Measurements from ENCODE around the gene CD96.
"Not testable (repeated sequence)": the region's sequence is repeated elsewhere in the genome, so short reads cannot be mapped to it uniquely, and the experiment has no call there.

Gene CD96

GRCh38 chr3:111627092-111627491, 85.1 kb downstream of the CD96 start:
- DNase-seq (ENCODE audit: low read depth) = no peak

GRCh38 chr3:111629018-111629417, 87.0 kb downstream of the CD96 start:
- not testable (repeated sequence) for DNase-seq (ENCODE audit: low read depth)

DNA sequence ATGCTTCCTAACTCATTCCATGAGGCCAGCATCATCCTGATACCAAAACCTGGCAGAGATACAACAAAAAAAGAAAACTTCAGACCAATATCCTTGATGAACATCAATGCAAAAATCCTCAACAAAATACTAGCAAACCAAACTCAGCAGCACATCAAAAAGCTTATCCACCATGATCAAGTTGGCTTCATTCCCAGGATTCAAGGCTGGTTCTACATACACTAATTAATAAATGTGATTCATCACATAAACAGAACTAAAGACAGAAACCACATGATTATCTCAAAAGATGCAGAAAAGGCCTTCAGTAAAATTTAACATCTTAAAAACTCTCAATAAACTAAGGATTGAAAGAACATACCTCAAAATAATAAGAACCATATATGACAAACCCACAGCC, 88.6 kb downstream of the CD96 start:
- DNase-seq (ENCODE audit: low read depth) = not testable (repeated sequence)

GRCh38 chr3:111635403-111635802, 93.4 kb downstream of the CD96 start:
- no peak for DNase-seq (ENCODE audit: low read depth)

DNA sequence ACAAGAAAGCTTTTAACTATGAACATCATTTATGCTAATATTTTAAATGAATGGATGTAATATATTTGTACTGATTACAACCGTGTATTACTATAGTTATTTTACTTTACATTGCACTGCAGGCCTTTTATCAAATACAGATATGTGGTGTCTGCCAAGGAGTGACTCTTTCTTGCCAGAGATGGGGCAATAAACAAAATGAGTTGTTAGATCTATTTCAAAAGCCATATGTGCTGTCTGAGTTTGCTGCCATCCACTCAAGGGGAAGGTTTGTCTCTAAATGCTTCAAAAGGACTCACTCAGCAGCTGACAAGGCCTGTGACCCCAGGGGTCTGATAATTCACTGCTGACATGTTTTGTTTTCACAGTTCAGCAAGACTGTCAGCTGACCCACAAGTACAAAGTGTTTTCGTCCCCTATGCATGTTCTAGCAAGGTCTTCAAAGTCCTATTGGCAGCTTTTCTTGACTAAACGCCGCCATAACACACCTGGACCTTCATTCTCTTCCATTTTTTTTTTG, 94.4 kb downstream of the CD96 start:
- DNase-seq (ENCODE audit: low read depth) = no peak

GRCh38 chr3:111639316-111639715, 97.3 kb downstream of the CD96 start:
- no peak for DNase-seq (ENCODE audit: low read depth)

- no peak for DNase-seq (ENCODE audit: low read depth)
Observed at GRCh38 chr3:111648991-111649579, 107.1 kb downstream of the CD96 start.

DNA sequence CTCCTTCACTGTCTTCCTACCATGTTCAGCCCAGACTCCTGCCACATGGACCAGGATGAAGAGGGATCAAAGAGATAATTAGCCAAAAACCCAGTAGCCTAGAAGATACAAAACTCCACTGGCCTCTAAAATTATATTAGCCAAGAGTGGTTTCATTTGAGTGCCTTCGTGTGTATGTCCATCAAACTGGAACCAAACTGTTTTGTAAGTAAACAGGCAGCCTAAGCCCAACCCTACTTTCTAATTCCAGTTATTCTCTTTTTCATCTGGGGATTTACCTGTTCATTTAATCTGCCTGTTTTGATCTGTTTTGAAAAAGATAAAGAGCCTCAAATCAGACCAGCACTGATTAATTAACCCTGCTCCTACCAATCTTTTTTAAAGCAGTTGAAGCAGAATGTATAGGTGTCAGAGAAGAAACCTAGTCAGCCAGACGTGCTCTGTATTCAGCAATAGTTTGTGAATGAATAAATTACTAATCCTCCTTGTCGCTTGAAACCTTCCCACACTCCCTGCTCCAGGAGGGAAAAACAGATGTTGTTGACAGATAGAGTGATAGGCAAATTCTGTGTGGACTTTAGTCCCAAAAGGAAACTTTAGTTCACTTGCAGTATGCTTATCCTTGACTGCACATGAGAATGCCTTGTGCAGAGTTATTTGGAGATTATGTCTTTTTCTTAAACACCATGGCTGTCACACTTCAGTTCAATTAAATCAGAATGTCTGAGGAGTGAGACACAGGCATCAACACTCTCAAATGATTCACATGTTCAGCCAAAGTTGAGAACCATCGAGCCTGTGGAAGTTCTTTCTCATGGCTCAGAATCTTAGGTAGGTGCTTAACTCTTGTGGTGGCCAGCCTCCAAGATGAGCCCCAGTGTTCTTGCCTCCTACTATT, 108.6 kb downstream of the CD96 start:
- DNase-seq (ENCODE audit: low read depth) = no peak

GRCh38 chr3:111652492-111653180, 110.6 kb downstream of the CD96 start:
- no peak for DNase-seq (ENCODE audit: low read depth)

DNA sequence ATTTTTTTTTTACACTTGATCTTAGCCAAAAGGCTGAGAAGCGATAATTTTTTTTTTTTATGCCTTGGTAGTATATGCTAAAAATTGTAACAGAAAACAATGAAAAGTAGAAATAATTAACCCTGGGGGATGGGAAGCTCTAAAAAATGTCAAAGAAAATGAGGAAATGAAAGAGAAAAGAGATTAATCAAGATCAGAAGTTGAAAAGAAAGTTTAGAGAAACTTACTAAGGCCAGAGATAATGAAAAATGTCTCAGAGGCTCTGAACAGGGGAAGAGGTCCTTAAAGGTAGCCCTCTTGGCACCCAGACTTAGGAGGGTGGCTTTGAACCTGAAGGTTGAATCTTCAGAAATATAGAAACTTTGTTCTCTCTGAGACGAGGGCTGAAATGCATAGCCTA, 111.8 kb downstream of the CD96 start:
- DNase-seq (ENCODE audit: low read depth) = no peak

DNA sequence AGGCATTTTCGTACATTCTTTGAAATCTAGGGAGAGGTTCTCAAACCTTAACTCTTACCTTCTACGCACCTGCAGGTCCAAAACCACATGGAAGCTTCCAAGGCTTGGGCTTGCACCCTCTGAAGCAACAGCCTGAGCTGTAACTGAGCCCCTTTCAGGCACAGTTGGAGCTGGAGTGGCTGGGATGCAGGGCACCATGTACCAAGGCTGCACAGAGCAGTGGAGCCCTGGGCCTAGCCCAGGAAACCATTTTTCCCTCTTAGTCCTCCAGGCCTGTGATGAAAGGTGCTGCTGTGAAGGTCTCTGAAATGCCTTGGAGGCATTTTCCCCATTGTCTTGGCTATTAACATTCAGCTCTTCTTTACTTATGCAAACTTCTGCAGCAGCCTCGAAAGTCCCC, 120.0 kb downstream of the CD96 start:
- DNase-seq (ENCODE audit: low read depth) = no peak

- no peak for DNase-seq (ENCODE audit: low read depth)
Observed at GRCh38 chr3:111662907-111663306, 120.9 kb downstream of the CD96 start.

DNA sequence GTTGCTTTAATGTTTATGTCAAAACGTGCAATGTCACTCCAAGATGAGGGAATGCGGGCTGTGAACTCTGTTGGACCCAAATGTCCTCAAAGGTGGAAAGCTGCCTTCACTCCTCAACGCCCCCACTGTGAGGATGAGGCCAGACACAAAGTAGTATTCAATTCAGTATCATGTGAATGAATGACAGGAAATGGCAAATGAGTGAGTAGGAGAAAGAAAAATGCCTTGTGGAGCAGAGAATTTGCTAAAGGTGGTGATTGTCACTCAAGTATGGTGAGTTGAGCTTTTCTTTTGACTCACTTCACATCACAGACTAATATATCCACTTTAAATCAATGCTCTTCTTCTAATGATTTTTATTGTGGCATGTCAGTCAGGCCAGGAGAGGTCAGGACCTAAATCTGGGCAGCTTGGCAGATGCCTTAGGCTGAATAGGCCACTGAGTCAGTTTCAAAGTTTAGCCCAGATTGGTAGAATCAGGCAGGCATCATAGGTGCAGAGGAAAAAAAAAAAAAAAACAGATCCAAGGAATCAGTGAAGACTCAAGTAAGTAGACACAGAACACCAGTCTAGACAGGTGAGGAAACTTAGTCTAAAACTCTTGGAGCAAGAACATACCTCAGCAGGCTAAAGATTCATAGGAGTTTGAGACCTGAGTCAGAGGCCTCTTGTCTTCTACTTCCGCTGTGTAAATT, 124.2 kb downstream of the CD96 start:
- DNase-seq (ENCODE audit: low read depth) = no peak

DNA sequence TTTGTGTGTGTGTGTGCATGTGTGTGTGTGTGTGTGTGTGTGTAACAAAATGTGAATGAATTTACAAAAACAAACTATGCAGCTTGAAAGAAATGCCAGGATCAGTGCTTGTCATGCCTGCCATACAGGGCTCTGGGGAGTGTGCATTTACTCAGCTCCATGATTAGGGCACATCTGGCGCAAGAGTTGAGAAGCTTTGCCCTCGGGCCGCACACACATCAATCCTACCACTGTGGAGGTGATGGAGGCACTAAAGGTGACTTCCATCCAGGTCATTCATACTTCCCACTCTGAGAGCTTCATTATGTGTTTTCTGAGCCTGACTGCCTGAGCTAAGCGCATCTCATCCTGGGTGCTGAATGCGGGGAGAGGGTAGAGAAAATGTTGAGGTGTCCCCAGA, 125.2 kb downstream of the CD96 start:
- DNase-seq (ENCODE audit: low read depth) = no peak

DNA sequence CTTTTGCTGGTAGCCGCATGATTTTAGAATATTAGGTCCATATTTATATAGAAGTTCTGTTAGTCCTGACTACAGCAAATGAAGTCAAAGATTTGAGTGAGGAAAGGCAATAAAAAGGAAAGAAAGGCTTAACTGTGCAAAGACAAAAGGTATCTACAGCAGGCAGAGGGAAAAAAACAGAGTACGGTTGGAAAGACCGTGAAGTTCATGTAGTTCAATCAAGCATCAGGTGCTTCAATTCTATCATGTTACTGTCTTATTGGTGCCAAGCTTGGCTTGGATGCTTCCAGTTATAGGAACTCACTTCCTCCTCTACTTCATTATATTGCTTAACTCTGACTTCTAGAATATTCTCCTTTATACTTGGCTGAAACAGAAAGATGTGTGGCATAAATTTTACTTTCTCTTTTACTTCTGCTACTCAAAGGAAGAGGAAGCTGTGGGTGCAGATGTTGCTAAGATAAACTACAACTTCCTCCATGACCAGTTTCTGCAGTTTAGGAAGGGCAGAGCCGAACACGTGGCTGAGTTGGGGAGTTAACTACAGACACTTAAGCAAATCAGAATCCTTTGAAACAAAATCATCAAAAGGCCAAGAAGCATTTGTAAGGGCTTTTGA, 125.7 kb downstream of the CD96 start:
- DNase-seq (ENCODE audit: low read depth) = peak; percentile 45

- DNase-seq (ENCODE audit: low read depth) = no peak
Observed at GRCh38 chr3:111668326-111668725, 126.3 kb downstream of the CD96 start.

- no peak for DNase-seq (ENCODE audit: low read depth)
Observed at GRCh38 chr3:111668888-111669488, 127.0 kb downstream of the CD96 start.

DNA sequence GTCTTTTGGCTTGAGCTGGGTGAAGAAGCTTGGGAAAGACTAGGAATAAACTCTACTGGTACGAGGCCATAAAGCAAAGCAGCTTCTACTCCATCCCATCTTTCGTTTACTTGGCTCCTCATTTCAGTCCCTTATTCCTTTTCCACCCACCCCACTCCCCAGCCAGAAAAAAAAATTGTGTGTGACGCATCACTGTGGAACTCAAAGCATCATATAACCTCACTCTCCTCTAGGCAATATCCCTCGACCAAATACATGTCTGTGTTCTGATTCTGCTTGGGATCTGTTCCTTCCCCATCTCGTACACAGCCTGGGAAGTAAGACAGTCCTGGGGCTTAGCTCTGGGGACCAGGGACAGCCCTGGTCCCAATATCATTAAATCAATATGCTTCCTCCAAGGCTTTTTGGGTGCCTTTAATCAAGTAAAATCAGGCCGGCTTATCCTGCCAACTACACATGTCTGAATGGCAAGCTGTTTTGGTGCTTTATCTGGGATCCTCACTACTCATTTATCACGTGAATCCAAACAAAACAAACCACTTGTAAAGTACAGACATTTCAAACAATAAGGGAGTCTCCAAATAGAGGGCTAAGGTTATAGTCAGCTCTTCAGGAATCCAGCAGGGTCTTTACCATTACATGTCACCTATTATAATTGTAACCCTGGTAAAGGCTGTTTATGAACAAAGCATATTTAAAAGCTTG, 128.1 kb downstream of the CD96 start:
- no peak for DNase-seq (ENCODE audit: low read depth)

DNA sequence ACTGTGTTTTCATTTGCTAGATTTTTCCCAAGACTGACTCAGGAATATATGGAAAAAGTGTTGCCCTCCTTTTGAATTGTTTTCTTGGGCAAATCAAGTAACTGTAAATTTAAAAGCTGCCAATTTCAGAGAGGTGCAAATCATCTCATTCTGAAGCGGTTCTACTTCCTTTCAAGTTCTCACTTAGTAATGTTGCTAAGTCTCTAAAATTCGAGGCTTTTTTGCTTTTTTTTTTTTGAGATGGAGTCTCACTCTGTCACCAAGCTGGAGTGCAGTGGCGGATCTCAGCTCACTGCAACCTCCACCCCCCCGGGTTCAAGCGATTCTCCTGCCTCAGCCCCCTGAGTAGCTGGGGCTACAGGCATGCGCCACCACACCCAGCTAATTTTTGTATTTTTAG, 130.5 kb downstream of the CD96 start:
- not testable (repeated sequence) for DNase-seq (ENCODE audit: low read depth)

DNA sequence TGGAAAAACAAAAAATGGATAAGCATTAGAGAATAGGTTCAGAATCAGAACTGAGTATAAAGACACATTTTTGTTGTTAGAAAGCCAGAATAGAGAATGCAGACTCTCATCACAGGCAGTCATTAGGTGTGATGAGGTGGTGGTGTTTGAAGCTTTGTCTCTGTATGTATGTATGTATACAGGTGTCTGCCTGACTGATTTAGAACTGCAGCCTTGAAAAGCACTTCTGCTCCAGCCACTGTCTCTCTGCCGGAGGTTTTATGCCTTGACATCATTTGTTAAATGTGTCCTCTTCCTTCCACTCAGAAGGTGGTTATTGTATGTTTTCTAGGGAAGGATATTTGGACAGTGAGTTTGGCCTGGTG, 133.8 kb downstream of the CD96 start:
- DNase-seq (ENCODE audit: low read depth) = no peak

Measured in stimulated activated CD8-positive, alpha-beta memory T cell treated with anti-CD3 and anti-CD28 coated beads, Interleukin-12 subunit alpha, Interleukin-12 subunit beta, amount 100 ng/mL, for 4 hours (primary cell).